Measurements from ENCODE around the gene POU3F3.
A peak's percentile ranks its signal among the peaks of the same experiment; 100 is the strongest.

The POU3F3 gene

DNA sequence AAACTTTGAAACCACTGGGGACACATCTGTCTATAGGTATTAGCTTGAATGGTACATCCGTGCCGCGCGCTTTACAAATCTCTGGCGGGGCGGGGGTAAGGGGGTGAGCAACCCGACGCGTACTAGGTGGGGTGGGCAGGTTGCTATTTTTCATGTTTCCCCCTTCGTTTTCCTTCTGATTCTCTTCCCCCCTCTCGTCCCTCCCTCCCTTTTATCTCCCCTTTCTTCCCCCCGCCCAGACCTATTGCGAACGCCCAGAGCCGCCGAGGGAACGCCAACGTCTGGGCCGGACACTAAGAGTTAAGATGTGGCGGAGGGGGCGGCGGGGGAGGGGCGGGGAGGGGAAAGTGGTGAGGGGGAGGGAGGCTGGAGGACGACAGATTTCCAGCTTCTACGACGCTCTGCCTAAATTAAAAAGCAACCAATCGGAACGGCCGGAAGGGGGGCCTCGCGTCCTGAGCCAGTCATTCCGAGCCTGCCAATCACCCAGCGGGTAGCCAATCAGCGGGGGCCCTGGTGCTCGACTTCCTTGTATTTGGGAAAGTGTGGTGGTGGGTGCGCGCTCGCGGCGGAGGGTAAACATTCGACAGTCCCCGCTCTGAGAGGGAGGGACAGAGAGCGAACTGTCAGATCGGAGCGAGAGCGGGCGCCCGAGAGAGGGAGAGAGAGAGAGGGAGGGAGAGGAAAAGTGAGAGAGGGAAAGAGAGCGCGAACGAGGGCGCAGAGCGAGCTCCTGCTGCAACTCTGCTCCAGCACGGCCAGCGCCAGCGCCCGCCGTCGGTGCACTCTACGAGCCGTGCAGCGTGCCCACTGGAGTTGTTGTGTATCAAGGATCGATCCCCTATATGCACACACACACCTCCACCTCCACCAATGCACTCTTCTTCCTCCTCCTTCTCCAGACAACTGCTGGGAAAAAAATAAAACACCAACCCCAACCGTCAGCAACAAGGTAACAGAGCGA lies at the start of gene POU3F3:
Gene POU3F3 (plus strand): TSS at position 582 of the 964 bp plus-strand sequence. CDS start 1,396 bp downstream, outside the sequence.
- intact Hi-C loops (cut with DNase I) = loop anchor here (5.0 kb wide), 2 partner anchors 352 to 422 kb away; no protein-coding TSS in a partner anchor
- DNase-seq = peak; percentile 99 to 100 (median 100)

DNA sequence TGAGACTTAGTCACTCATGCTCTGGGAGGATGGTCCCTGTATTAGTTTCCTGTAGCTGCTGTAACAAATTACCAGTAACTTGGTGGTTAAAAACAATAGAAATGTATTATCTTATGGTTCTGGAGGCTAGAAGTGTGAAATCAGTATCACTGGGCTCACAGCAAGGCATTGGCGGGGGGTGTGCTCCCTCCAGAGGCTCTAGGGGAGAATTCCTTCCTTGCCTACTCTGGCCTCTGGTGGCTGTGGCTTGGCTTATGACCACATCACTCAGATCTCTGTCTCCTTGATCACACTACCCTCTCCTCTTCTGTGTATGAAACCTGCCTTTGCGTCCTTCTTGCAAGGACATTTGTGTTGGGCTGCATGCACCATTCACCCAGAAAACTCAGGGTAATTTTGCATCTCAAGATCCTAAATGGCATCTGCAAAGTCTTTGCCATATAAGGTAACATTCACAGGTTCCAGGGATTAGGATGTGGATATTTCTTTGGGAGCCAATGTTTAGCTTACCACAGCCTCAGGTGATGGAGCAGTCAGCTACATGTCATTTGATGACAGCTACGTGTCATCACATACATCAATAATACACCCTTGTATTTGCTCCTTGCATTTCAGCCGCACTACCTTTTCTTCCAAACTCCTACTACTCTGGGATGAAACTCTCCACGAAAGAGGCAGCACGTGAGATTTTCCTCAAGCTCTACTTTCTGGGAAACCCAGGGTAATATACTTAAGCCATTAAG lies 49.6 kb upstream of the POU3F3 start:
- DNase-seq = peak in 11 of 42 donors; percentile 18 to 52 (median 29)
- intact Hi-C loops (cut with DNase I) = no loop called here

DNA sequence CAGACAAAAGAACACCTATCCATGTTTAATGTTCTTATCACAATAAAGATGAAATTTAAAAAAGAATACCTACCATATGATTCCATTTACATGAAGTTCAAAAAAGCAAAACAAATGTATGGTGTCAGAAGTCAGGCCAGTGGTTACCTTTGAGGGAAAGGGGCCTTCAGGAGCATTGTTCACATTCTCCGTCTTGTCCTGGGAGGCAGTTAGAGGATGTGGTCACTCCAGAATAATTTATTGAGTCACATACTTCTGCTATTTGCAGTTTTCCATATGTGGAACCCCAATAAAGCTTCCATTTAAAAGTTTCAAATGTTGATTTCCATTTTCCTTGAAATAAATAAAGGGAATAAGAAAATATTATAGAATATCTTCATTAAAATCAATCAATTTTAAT lies 41.6 kb upstream of the POU3F3 start:
- intact Hi-C loops (cut with DNase I) = no loop called here
- no peak for DNase-seq

DNA sequence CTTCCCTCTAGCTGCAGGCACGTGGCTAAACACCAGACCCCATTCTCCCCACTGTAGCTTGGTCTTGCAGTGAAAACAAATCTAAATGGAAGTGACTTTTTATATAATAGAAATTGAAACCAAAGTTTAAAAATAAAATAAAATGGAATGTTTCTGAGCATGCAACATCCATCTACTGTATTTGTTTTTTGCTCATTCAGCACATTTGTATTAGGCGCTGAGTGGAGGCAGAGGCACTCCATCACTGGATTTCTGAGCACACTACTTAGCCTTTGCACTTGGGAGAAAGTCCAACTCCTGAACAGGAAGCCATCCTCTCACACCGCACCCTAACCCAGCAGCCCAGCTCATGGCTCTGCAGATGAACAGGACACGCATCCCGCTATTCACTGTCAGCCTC lies 37.8 kb upstream of the POU3F3 start:
- intact Hi-C loops (cut with DNase I) = no loop called here
- no peak for DNase-seq

DNA sequence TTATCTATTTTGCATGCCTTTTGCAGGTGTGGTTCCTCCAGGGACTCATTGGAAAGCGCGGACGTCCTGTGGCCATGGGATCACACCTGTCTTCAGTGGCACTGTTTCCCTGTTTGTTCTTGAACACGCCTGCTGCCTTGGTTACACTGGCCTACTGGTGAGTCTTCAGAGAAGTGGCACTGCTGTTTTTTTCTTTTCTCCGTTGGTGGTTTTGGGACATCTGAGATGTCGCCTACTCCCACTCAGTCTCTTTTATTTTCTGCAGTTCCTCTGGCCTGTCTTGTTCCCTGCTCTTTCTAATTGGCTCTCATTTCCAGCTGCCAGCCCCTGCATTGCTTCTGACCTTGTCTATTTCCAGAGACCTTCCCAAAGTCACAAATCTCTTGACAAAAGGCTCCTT lies 35.7 kb upstream of the POU3F3 start:
- intact Hi-C loops (cut with DNase I) = no loop called here
- DNase-seq = no peak

DNA sequence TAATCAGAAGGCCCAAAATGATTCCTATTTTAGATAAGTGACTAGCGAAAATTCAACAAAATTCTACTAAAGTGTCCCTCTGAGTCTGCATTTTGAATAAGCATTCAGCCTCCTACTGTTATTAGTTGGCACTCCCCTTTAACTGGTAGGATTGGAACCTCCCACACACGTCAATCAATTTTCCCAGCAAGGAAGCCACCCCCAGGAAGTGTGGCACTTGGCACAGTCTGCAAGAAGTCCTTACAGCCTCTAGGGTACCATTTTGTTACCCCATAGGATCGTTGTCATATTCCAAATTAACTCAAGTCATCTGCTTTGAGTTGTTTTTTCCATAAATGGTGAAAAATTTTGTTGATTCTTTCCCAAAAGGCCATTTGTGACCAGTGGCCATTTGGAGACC lies 33.8 kb upstream of the POU3F3 start:
- peak in 33 of 42 donors; percentile 24 to 87 (median 57) for DNase-seq
- intact Hi-C loops (cut with DNase I) = no loop called here

DNA sequence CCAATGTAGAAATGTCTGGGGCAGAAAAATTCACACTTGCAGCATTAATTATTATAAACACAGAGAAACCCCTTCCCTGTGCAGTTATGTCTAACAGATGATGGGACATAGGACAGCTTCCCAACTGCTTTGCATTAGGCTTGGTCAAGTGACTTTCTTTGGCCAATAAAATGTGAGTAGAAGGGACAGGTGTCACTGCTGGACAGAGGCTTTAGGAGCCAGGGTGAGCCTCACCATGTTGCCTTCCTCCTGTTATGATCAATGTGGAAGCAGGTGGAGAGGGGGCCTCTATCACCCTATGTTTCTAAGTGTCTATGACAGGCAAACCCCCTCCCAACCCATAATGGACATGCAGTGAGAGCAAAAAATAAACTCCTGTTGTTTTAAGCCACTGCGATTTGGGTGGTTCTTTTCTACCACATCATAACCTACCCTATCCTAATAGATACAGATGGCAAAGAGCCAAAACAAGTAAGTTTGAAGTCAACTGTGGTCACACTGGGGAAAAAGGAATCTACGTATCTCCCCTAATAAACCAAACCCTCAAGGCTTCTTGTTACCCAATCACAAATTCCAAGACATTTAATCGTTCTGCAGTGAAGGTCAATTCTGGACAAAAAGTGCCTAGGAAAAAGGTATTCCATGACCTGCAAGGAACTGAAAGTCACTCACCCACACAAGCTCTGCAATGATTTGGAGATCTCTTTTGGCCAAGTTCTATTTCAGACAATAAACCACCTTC lies 28.6 kb upstream of the POU3F3 start:
- DNase-seq = no peak
- intact Hi-C loops (cut with DNase I) = no loop called here

DNA sequence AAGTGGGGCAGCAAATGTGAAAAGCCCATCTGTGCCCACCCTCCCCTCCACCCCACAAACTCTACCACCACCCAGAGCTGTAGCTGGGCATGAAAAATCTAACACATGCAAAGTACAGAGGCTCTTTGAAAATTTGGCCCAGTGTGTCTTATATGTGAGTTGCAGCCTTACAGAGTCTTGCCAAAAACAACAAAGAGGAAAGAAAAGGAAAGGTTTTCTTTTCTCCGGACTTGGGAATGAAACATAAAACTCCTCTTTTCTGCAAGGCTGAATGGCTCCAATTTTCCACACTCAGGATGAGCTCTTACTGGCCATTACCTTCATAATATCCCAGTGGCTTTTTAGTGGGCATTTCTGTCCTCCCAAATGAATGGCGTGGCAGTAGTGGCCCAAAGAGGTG lies 27.9 kb upstream of the POU3F3 start:
- intact Hi-C loops (cut with DNase I) = no loop called here
- no peak for DNase-seq

DNA sequence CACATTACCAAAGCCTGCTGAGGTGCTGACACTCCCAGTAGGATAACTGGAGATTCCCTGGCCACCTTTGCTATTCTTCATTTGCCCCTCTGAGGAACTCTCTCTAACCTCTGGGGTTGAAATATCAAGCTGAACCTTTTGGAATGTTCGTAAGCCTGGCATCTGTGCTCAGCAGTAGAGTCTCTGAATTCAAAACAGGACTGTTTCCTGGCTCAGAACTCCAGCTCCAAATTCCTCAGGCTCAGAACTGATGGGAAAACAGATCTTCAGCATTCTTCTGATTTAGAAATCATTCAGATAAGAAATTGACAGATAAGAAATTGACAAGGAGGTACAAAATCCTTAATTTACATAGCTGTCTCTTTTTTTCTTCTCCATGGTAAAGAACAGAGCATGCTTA lies 22.2 kb upstream of the POU3F3 start:
- DNase-seq = no peak
- intact Hi-C loops (cut with DNase I) = no loop called here

DNA sequence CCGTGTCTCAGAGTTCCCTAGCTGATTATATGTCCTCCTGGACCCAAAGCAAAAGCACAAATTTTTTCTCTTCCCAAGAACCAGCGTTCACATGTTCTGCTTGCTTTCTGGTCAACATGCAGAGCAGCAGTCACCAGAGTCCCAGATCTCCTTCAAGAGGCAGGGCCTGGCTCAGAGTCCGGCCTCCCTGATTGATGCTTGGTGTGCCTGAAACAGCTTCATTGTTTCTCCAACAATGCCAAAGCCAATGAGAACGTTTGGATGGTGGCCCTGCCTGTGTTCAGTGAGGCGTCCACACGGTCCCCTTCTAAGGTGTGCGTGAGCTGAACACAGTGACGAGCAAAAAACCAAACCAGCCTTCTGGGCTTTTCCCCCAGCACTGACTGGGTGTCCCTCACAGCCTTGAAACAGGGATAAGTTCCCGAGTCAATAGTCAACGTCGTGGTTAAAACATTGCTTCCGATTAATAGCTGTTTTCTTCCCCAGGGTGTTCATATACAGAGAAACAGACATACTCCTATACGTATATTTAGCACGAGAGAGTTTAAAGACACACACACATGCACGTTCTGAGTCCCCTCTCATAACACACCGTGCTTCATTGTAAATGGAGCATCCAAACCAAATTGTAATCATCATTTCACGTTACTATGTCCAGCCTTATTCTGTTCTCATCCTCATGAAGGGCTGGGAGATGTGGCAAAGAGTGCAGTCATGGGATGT lies 19.3 kb upstream of the POU3F3 start:
- intact Hi-C loops (cut with DNase I) = no loop called here
- DNase-seq = peak in 40 of 42 donors; percentile 31 to 89 (median 76)

DNA sequence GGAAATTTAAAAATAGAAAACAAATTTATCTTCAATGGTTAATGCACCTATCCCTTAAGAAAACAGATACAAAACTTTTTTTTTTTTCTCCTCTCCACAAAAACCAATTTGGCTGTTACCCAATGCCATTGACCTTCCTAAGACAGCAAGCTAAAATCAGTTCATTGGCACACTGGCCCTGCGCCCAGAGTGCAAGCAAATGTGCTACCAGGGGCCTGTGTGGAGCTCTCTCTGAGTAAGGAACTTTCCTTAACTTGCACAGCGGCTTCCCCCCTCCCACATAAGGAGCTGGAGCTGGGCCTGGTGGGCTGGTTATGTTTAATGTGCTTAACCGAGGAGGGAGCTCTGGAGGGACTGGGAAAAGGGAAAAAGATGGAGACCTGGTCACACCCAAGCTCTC lies 17.6 kb upstream of the POU3F3 start:
- intact Hi-C loops (cut with DNase I) = no loop called here
- DNase-seq = peak in 21 of 42 donors; percentile 21 to 75 (median 42)

DNA sequence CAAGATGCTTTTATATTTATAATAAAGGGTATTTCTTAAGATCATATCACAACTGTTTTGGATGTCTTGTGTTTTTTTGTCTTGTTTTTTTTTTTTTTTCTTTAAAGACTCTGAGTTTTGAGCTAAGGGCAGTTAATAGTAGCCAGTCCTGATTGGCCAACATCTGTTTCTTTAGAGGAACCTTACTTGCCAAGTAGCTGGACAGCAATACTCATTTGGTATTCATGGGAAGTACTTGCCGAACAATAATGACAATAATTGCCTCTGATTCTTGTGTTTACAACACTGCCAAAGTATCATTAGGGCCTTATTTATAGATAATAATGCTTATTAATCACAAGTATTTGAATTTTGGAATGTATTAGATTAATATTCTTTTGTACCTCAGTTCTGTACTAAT lies 17.1 kb upstream of the POU3F3 start:
- peak in 1 of 42 donors; percentile 32 for DNase-seq
- intact Hi-C loops (cut with DNase I) = no loop called here

DNA sequence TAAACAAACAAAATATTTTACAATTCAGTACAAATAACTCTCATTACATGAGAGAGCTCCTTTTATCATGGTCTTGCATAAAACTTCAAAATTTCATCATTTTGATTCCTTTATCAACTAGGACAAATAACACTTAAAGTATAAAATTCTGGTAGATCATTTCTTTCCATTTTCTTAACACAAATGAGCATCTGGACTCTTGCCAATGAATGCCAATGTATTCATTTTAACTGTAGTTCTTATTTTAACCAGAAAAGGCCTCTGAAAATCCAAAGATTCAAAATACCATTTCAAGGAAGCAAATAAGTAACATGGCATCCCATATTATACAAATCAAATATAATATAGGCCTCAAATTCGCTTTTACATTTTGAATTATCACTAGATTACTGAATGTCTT lies 13.8 kb upstream of the POU3F3 start:
- no peak for DNase-seq
- intact Hi-C loops (cut with DNase I) = no loop called here

DNA sequence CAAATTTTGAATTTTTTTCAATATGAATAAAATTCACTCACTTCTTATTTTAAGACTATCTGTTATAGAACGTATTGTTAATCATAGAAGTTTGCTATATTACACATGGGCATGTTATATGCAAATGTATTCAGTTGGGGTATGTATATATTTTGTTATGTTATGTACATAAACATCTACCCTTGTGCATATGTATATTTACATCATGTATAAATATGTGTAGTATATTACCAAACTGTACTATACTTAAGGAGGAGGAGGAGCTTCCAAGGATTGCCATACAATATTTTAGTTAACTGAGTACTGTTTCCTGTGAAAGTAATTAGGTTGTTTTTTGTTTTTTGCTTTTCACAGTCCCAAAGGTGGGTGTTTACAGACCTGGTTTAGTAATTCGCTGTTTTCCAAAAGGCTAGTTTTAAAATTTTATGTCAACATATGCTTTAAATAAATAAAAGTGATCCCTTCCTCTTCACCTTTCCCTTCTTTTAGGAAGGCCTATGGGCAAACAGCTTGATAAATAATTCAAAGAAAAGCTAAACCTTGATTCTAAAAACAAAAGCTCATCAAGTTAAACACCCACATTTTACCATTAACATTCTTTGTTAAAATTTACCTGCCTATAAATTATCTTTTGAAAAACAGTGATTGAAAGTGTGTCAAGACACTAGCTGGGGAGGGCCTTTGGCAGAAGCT lies 12.9 kb upstream of the POU3F3 start:
- DNase-seq = no peak

DNA sequence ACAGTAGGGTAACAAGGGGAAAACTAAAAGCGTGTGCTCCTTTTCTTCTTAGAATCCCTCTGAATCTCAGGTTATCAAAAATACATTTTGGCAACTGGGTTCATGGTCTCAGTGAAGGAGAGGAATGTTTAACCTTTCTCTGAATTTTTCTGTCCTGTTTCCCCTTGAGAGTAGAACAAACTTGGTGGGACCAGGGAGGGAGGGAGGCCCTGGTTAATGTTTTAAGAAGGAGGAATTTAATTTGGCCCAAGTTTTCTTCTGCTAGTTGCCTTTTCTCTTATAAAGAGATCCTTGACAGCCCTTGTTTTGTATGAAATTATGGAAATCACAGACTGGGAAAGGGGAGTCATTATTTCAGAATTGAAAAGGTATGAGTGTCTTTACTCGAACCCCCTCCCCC lies 12.2 kb upstream of the POU3F3 start:
- DNase-seq = no peak
- intact Hi-C loops (cut with DNase I) = no loop called here

More for the DNA sequence above, 12.9 kb upstream of the POU3F3 start:
- intact Hi-C loops (cut with DNase I) = no loop called here

DNA sequence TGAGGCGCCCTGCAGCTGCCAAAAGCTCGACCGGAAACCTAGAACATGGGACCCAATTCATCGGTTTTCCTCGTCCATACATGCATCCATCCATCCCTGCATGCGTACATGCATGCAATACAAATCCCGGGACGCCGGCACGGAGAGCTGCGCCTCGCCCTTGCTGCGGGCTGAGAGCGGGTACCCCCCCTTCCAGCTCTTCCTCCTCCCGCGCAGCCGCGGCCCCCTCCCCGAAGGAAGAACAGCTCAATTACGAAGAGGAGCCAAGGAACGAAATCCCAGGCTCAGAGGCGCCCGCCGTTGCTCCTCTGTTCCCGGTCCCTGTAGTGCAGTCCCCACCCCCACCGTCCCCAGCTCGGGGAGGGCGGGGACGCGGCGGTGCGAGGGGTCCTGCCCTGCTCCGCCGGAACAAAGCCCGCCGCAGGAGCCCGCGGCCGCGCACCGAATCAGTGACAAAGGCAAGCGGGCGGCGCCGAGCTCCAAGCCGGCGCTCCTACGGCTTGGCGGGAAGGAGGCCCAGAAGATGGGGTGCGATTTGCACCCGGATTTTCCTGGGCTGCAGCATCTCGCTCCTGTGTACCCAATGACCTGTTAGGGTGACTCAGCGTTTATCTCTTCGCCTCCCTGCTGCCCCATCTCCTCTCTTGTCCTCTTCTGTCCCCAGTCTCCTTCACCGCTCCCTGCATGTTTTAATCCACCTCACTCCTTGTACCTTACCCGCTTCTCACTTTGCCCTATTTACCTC lies 8.9 kb upstream of the POU3F3 start:
- peak; percentile 61 to 90 (median 79) for DNase-seq
- intact Hi-C loops (cut with DNase I) = no loop called here

DNA sequence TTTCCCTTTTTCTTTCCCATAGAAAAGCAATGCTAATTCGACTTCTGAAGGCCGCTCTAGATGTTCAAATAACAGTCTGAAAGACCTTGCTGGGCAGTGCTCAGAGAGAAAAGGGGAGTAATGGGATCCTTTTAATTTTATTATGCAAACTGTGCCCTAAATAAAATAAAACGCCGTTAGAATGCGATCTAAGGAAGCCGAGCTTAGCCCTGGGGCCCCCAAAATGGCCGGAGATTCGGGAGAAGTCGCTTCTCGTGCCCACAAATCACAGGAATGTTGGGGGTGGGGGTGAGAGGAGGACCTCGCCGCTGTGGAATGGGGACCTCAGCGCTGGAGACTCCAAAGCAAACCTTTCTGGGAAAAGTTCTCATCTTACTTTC lies 8.4 kb upstream of the POU3F3 start:
- intact Hi-C loops (cut with DNase I) = no loop called here
- peak in 17 of 42 donors; percentile 24 to 79 (median 53) for DNase-seq
